Uterus (tissue), 4 donors: ENCODE results near the gene APLNR. TPM values are rescaled to one million over a fixed set of nuclear protein-coding genes. Genes with fewer than 3 reads are reported as not detected.

Experiments used
- DNase-seq, 2 donors: peaks; one replicate each; pipeline ENCODE4 v3.0.0-alpha.2; 2019 to 2020
- H3K27ac ChIP-seq, 2 donors: fragments of 200-600 bp; sonication (generic); 1 replicate in 1 of 2; 2 replicates in 1 of 2; pipeline ENCODE4 v1.5.1; 2016 to 2018
- H3K27me3 ChIP-seq, 2 donors: fragments of 200-600 bp; sonication (generic); one replicate each; pipeline ENCODE4 v1.5.1; 2018 to 2019; ENCODE audit warnings: control low read depth in 1 of 2
- H3K36me3 ChIP-seq, 2 donors: fragments of 200-600 bp; sonication (generic); one replicate each; pipeline ENCODE4 v1.5.1; 2019; ENCODE audit warnings: control low read depth in 1 of 2
- H3K4me1 ChIP-seq, 2 donors: fragments of 200-600 bp; sonication (generic); one replicate each; pipeline ENCODE4 v1.5.1; 2018 to 2019; ENCODE audit warnings: control low read depth in 1 of 2
- H3K4me3 ChIP-seq, 2 donors: fragments of 200-600 bp; sonication (generic); 1 replicate in 1 of 2; 2 replicates in 1 of 2; pipeline ENCODE4 v1.5.1; 2018 to 2019; ENCODE audit warnings: mild to moderate bottlenecking in 1 of 2
- H3K9me3 ChIP-seq, 2 donors: fragments of 200-600 bp; sonication (generic); one replicate each; pipeline ENCODE4 v1.5.1; 2019; ENCODE audit warnings: control low read depth in 1 of 2
- CTCF ChIP-seq, 4 experiments: fragments of 200-600 bp in 2 of 4; fragments of 450-650 bp in 2 of 4; sonication (generic) in 2 of 4; IDR thresholded peaks; one replicate each; pipeline ENCODE4 v1.5.1; 2016 to 2019; ENCODE audit warnings: antibody characterized with exemption in 4 of 4, mild to moderate bottlenecking in 2 of 4, moderate library complexity in 1 of 4
- POLR2A ChIP-seq, 2 donors: fragments of 450-650 bp; IDR thresholded peaks; one replicate each; pipeline ENCODE4 v1.6.1; 2016; ENCODE audit warnings: antibody characterized with exemption in 2 of 2, mild to moderate bottlenecking in 1 of 2, moderate library complexity in 1 of 2
- intact Hi-C: fragments of 100-400 bp; cut with DNase I; formaldehyde crosslinking; loops from one replicate; pipeline ENCODE4 v1.15.1; 2023; ENCODE audit warnings: low total_unique reads
- total RNA-seq, 4 donors: library from RNA; depleted of rRNA in 3 of 4; stranded (reverse); fragments of >200 nt in 3 of 4; gene quantifications; one replicate each; pipeline versions ENCODE4 v1.1.0 to v1.2.4, GENCODE V29; 2014 to 2023
- donor health status: DM: yes; HTN: yes; CAD: no.

APLNR gene
- total RNA-seq, 4 donors from 2014 or later = 0.58 to 112 TPM; not detected in 2

- Histone ChIP-seq H3K4me1 (no peaks in the 10 kb centered on the region), H3K27ac (no peak overlapping the region), H3K4me3 (no peak overlapping the region), H3K9me3 (no peaks in the 10 kb centered on the region), H3K27me3 (no peaks in the 10 kb centered on the region), H3K36me3 (no peaks in the 10 kb centered on the region)
- intact Hi-C loops = loop anchor here (10.0 kb wide), 1 partner anchor 110 kb away; no protein-coding TSS in a partner anchor
- TF ChIP-seq CTCF (IDR thresholded peaks at IDR 0.05) = no peak
- no peak for TF ChIP-seq POLR2A (IDR thresholded peaks at IDR 0.05)
- DNase-seq = no peak
Observed at GRCh38 chr11:57244911-57245310, 7.9 kb upstream of the APLNR start.

GRCh38 chr11:57241353-57241972 is 4.4 kb upstream of the APLNR start:
- Histone ChIP-seq H3K27me3 (no peaks in the 10 kb centered on the region), H3K36me3 (no peaks in the 10 kb centered on the region), H3K4me1 (no peaks in the 10 kb centered on the region), H3K4me3 (no peak overlapping the region), H3K27ac (no peak overlapping the region), H3K9me3 (no peaks in the 10 kb centered on the region)
- intact Hi-C loops = loop anchor here (10.0 kb wide), 1 partner anchor 107 kb away; no protein-coding TSS in a partner anchor
- TF ChIP-seq CTCF (IDR thresholded peaks at IDR 0.05) (no peak), POLR2A (IDR thresholded peaks at IDR 0.05) (no peak)
- no peak for DNase-seq

- DNase-seq = no peak
- no peaks in the 10 kb centered on the region for H3K36me3 ChIP-seq
- no peak overlapping the region for H3K4me3 ChIP-seq
- TF ChIP-seq POLR2A (IDR thresholded peaks at IDR 0.05) (no peak), CTCF (IDR thresholded peaks at IDR 0.05) (no peak)
- H3K27me3 ChIP-seq = no peaks in the 10 kb centered on the region
- H3K27ac ChIP-seq = no peak overlapping the region
- intact Hi-C loops = loop anchor here (10.0 kb wide), 1 partner anchor 106 kb away; no protein-coding TSS in a partner anchor
- H3K4me1 ChIP-seq = no peaks in the 10 kb centered on the region
- no peaks in the 10 kb centered on the region for H3K9me3 ChIP-seq
Observed at GRCh38 chr11:57240757-57241156, 3.7 kb upstream of the APLNR start.

- Histone ChIP-seq H3K9me3 (no peaks in the 10 kb centered on the region), H3K27me3 (no peaks in the 10 kb centered on the region), H3K4me3 (no peak overlapping the region), H3K4me1 (no peaks in the 10 kb centered on the region), H3K27ac (no peak overlapping the region), H3K36me3 (no peaks in the 10 kb centered on the region)
- intact Hi-C loops = loop anchor here (10.0 kb wide), 1 partner anchor 105 kb away; no protein-coding TSS in a partner anchor
- DNase-seq = no peak
- TF ChIP-seq POLR2A (IDR thresholded peaks at IDR 0.05) (no peak), CTCF (IDR thresholded peaks at IDR 0.05) (no peak)
Observed at GRCh38 chr11:57240007-57240406, 3.0 kb upstream of the APLNR start.

GRCh38 chr11:57239348-57239747 is 2.3 kb upstream of the APLNR start:
- no peak overlapping the region for H3K27ac ChIP-seq
- H3K36me3 ChIP-seq = no peaks in the 10 kb centered on the region
- intact Hi-C loops = no loop called here
- no peak for DNase-seq
- H3K9me3 ChIP-seq = no peaks in the 10 kb centered on the region
- no peaks in the 10 kb centered on the region for H3K27me3 ChIP-seq
- H3K4me3 ChIP-seq = no peak overlapping the region
- no peaks in the 10 kb centered on the region for H3K4me1 ChIP-seq
- TF ChIP-seq POLR2A (IDR thresholded peaks at IDR 0.05) (no peak), CTCF (IDR thresholded peaks at IDR 0.05) (no peak)
